ENCODE data around the gene ATP10B. TPM values are rescaled to one million over a fixed set of nuclear protein-coding genes. Genes with fewer than 3 reads are reported as not detected.

ATP10B gene
- polyA plus RNA-seq, 1 of the 3 experiments (the other 2 are of a cell fraction), result not detected

GRCh38 chr5:160693831-160694465, 158.1 kb downstream of the ATP10B start:
- H3K9me2 ChIP-seq, result no peaks in the 10 kb centered on the region
- WGBS (ENCODE audit: low lambda C conversion rate), result 0% methylated on average over 7 of the region's 7 CpGs
- H3K9ac ChIP-seq, result no peak overlapping the region
- H3K9me3 ChIP-seq, result no peaks in the 10 kb centered on the region
- no peaks in the 10 kb centered on the region for H3K27me3 ChIP-seq (ENCODE audit: insufficient read depth)
- H3K4me2 ChIP-seq, result no peak overlapping the region
- TF ChIP-seq TAF1 (IDR thresholded peaks at IDR 0.05; ENCODE audit: borderline replicate concordance, low read depth, low read length) (no peak), NFIC (IDR thresholded peaks at IDR 0.05; ENCODE audit: borderline replicate concordance) (no peak), RCOR1 (IDR thresholded peaks at IDR 0.05; ENCODE audit: low read length) (no peak), ZBTB33 (IDR thresholded peaks at IDR 0.05; ENCODE audit: borderline replicate concordance, low read depth) (no peak), EZH2phosphoT487 (IDR thresholded peaks at IDR 0.05; ENCODE audit: borderline replicate concordance, low read depth) (no peak)
- no peaks in the 10 kb centered on the region for H3K36me3 ChIP-seq (replicated peaks in 1 of 2; ENCODE audit: control insufficient read depth in 1 of 2, insufficient read depth in 2 of 2, low read length in 1 of 2)
- H3F3A ChIP-seq (replicated peaks; ENCODE audit: insufficient read depth), result no peaks in the 10 kb centered on the region
- H4K20me1 ChIP-seq (ENCODE audit: insufficient read depth), result no peaks in the 10 kb centered on the region
- no peak overlapping the region for H3K27ac ChIP-seq (ENCODE audit: low read depth in 2 of 2, low read length in 1 of 2)
- CTCF ChIA-PET, result no interaction called here
- POLR2A ChIA-PET, result no interaction called here
- H3K4me3 ChIP-seq (ENCODE audit: low read depth in 2 of 2, low read length in 1 of 2), result no peak overlapping the region
- DNase-seq, result no peak
- no peak overlapping the region for H2AFZ ChIP-seq (ENCODE audit: low read depth)
- no peaks in the 10 kb centered on the region for H3K4me1 ChIP-seq (ENCODE audit: control insufficient read depth in 1 of 2, insufficient read depth in 2 of 2, low read depth in 1 of 2, low read length in 1 of 2)
- no peaks in the 10 kb centered on the region for H3K79me2 ChIP-seq (ENCODE audit: insufficient read depth)

GRCh38 chr5:160692271-160692670, 159.7 kb downstream of the ATP10B start:
- TF ChIP-seq CTCF (IDR thresholded peaks at IDR 0.05), result no peak
- no peak for TF ChIP-seq ELF1 (IDR thresholded peaks at IDR 0.05)
- no peak for TF ChIP-seq FOSL2 (IDR thresholded peaks at IDR 0.05; ENCODE audit: borderline replicate concordance, low read depth)
- no peak for TF ChIP-seq EZH2phosphoT487 (IDR thresholded peaks at IDR 0.05; ENCODE audit: borderline replicate concordance, low read depth)
- TF ChIP-seq PBX3 (IDR thresholded peaks at IDR 0.05), result no peak
- ChIA-PET POLR2A (no interaction called here), CTCF (no interaction called here)
- Histone ChIP-seq H3K79me2 (ENCODE audit: insufficient read depth) (no peaks in the 10 kb centered on the region), H3K9me2 (no peaks in the 10 kb centered on the region), H3K27me3 (ENCODE audit: insufficient read depth) (no peaks in the 10 kb centered on the region), H3K9ac (no peak overlapping the region), H3F3A (replicated peaks; ENCODE audit: insufficient read depth) (no peaks in the 10 kb centered on the region), H3K4me2 (no peak overlapping the region), H3K27ac (ENCODE audit: low read depth in 2 of 2, low read length in 1 of 2) (no peak overlapping the region), H3K4me1 (ENCODE audit: control insufficient read depth in 1 of 2, insufficient read depth in 2 of 2, low read depth in 1 of 2, low read length in 1 of 2) (no peaks in the 10 kb centered on the region), H3K9me3 (no peaks in the 10 kb centered on the region), H4K20me1 (ENCODE audit: insufficient read depth) (no peaks in the 10 kb centered on the region), H2AFZ (ENCODE audit: low read depth) (no peak overlapping the region), H3K36me3 (replicated peaks in 1 of 2; ENCODE audit: control insufficient read depth in 1 of 2, insufficient read depth in 2 of 2, low read length in 1 of 2) (no peaks in the 10 kb centered on the region), H3K4me3 (ENCODE audit: low read depth in 2 of 2, low read length in 1 of 2) (no peak overlapping the region)
- no peak for DNase-seq
- 36% methylated on average over 2 of the region's 2 CpGs for WGBS (ENCODE audit: low lambda C conversion rate)

All from SK-N-SH (cell line).